Measurements from ENCODE around the gene KLHDC7B. TPM values are rescaled to one million over a fixed set of nuclear protein-coding genes. Genes with fewer than 3 reads are reported as not detected.
A peak's percentile ranks its signal among the peaks of the same experiment; 100 is the strongest.

Gene KLHDC7B
- total RNA-seq, 1 donor from 2014 or later = 5.2 TPM

DNA sequence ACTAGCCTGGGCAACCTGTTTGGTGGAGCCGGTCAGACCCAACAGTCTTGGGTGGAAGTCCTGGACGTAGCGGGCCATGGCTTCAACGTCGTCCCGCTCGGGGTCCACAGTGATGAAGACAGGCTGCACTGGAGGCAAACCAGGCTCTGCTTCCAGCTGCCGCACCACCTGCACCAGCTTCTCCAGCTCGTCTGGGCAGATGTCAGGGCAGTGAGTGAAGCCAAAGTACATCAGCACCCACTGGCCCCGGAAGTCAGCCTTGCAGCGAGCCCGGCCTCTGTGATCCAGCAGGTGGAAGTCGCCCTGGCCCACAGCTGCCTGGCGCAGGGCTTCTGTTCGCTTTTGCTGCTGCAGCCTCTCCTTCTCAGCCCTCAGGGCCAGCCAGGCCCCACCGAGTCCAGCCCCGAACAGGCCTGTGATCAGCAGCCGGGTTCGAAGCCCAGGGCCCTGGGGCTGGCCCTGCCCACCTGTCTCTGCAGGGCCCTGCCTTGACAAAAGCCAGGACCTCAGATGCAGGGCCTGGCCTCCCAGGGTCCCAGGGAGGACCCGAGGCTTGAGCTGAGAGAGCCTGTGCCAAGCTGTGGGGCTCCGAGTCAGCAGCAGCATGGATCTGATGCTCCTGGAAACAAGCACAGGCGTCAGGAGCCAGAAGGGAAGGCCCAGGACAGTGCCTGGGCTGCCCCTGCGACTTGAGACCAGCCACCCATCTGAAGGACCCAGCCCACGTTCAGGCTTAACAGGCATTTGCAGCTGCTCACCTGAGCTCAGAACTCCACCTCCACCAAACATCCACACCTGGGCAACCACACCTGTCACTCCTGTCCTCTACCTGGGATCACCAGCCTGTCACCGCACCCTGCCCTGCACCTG lies 21.7 kb upstream of the KLHDC7B start:
- intact Hi-C loops (cut with micrococcal nuclease) = no loop called here
- Mint-ChIP-seq H3K9me3 (no peaks in the 10 kb centered on the region), H3K4me1 (peaks cover 32% of the 10 kb centered on the region)

DNA sequence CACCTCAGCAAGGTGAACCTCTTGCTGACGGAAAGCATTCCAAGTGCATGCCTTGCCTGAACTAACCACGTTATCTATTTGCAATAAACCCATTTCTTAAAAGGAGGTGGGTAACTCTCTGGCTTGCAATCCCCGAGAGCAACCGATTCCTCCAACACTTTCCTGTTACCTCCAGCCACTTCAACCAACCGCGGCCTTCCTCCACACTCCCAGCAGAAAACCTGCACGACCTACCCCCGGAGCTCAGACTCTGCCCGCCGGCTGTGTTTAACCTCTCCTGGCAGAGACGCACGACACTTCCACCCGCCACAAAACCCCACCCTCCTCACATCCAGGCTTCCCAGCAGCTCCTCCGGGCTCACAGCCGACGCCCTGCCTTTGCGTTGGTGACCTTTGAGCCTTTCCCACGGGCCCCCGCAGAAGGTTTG lies 21.0 kb upstream of the KLHDC7B start:
- peaks cover 41% of the 10 kb centered on the region for H3K36me3 Mint-ChIP-seq (ENCODE audit: low read depth)
- no peaks in the 10 kb centered on the region for H3K9me3 Mint-ChIP-seq
- CTCF ChIA-PET = interaction anchor here (1.2 to 2.1 kb wide), 9 partner anchors 16 to 283 kb away, joined by 4 to 40 read pairs (median 13); partner anchors contain the start of genes HDAC10, LMF2, NCAPH2 and SYCE3
- intact Hi-C loops (cut with micrococcal nuclease) = loop anchor here (1.0 to 5.0 kb wide), 7 partner anchors 16 to 597 kb away; partner anchors contain the start of genes CHKB, NCAPH2, SBF1 and TUBGCP6
- DNase-seq (no peak), ATAC-seq (ENCODE audit: low read depth) (no peak)
- H3K27me3 Mint-ChIP-seq = no peaks in the 10 kb centered on the region
- POLR2A ChIA-PET = interaction anchor here (1.0 to 13.6 kb wide), 16 partner anchors 10 to 337 kb away, joined by 3 to 946 read pairs (median 16); partner anchors contain the start of genes CHKB, KLHDC7B, LMF2 and NCAPH2
- TF ChIP-seq, protein P1, sequence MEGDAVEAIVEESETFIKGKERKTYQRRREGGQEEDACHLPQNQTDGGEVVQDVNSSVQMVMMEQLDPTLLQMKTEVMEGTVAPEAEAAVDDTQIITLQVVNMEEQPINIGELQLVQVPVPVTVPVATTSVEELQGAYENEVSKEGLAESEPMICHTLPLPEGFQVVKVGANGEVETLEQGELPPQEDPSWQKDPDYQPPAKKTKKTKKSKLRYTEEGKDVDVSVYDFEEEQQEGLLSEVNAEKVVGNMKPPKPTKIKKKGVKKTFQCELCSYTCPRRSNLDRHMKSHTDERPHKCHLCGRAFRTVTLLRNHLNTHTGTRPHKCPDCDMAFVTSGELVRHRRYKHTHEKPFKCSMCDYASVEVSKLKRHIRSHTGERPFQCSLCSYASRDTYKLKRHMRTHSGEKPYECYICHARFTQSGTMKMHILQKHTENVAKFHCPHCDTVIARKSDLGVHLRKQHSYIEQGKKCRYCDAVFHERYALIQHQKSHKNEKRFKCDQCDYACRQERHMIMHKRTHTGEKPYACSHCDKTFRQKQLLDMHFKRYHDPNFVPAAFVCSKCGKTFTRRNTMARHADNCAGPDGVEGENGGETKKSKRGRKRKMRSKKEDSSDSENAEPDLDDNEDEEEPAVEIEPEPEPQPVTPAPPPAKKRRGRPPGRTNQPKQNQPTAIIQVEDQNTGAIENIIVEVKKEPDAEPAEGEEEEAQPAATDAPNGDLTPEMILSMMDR (IDR thresholded peaks at IDR 0.05) = no peak
- H3K27ac Mint-ChIP-seq = peak overlapping the region; percentile 75
- peak overlapping the region; percentile 81 for H3K4me3 Mint-ChIP-seq
- H3K4me1 Mint-ChIP-seq = peaks cover 33% of the 10 kb centered on the region

More for the DNA sequence above, 21.7 kb upstream of the KLHDC7B start:
- no peaks in the 10 kb centered on the region for H3K27me3 Mint-ChIP-seq
- H3K4me3 Mint-ChIP-seq = peak overlapping the region; percentile 81
- POLR2A ChIA-PET = interaction anchor here (0.5 to 13.6 kb wide), 14 partner anchors 9 to 337 kb away, joined by 3 to 946 read pairs (median 28); partner anchors contain the start of genes CHKB, KLHDC7B, LMF2 and NCAPH2
- TF ChIP-seq, protein P1 (IDR thresholded peaks at IDR 0.05) = no peak
- ATAC-seq (ENCODE audit: low read depth) = no peak
- CTCF ChIA-PET = interaction anchor here (1.6 to 2.1 kb wide), 2 partner anchors 16 to 39 kb away, joined by 3 to 36 read pairs; partner anchors contain the start of genes LMF2, NCAPH2 and SYCE3
- H3K27ac Mint-ChIP-seq = peak overlapping the region; percentile 75
- DNase-seq = no peak
- peaks cover 45% of the 10 kb centered on the region for H3K36me3 Mint-ChIP-seq (ENCODE audit: low read depth)

DNA sequence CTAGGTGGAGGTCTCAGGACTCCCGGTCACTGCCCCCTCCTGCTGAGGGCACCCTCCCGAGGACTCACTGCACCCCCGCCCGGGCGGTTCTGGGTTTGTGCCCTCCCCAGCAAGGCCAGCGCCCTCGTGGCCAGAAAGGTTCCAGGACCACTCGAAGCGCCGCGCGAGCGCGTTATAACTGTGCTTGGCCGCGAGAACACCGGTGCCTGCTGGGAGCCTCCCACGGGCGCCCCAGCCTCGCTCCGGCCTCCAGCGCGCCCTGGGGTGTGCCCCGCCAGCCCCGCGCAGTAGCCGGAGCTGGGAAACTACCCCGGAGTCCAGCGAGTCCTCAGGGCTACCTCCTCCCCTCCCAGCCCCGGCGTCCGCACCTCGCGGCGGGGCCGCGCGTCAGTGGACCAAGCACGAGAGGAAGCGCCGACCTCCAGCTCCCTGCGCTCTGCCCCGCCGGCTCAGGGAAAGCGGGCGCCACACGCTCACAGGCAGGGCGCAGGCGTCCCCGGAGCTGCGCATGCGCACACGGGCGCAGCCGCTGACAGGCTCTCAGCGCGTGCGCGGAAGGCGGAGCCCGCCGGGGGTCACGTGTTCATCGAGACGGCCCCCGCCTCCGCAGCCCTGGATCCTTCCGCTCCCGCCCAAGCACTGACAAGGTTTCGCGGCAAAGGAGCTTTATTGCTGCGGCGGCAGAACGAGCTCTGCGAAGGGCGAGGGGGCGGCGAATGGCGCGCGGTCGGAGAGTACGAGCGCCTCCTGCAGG lies 20.4 kb upstream of the KLHDC7B start, which contains the start of gene SCO2:
SCO2 (minus strand) TSS at position 495 of the 754 bp plus-strand sequence. CDS start 1,187 bp downstream, outside the sequence.
- H3K27ac Mint-ChIP-seq = peak within 1 kb of the TSS; percentile 90
- CTCF ChIA-PET = interaction anchor here (0.7 to 2.1 kb wide), 36 partner anchors 9 to 600 kb away, joined by 3 to 46 read pairs (median 6); partner anchors contain the start of genes CHKB, CPT1B, HDAC10 and KLHDC7B
- TF ChIP-seq, protein P1 (IDR thresholded peaks at IDR 0.05) = no peak

DNA sequence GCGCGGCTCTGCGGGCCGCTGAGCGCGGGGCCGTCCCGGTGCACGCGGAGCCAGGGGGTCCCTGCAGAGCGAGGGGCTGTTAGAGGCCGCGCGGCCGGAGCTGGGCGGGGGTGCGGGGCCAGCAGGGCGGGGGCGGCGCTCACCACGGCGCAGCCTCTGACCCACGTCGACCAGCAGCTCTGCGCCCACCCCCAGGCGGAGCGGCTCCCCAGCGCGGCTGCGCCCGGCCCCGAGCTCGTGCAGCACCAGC lies 19.9 kb upstream of the KLHDC7B start:
- POLR2A ChIA-PET = interaction anchor here (0.6 to 13.6 kb wide), 37 partner anchors 9 to 601 kb away, joined by 3 to 946 read pairs (median 5); partner anchors contain the start of genes ADM2, ARSA, CHKB and HDAC10
- no peak for DNase-seq
- Mint-ChIP-seq H3K4me1 (peaks cover 33% of the 10 kb centered on the region), H3K27me3 (no peaks in the 10 kb centered on the region), H3K36me3 (ENCODE audit: low read depth) (peaks cover 38% of the 10 kb centered on the region), H3K9me3 (no peaks in the 10 kb centered on the region), H3K4me3 (peak overlapping the region; percentile 81), H3K27ac (peak overlapping the region; percentile 59)
- no peak for ATAC-seq (ENCODE audit: low read depth)
- CTCF ChIA-PET = interaction anchor here (0.7 to 2.1 kb wide), 36 partner anchors 9 to 600 kb away, joined by 3 to 46 read pairs (median 6); partner anchors contain the start of genes CHKB, CPT1B, HDAC10 and KLHDC7B
- intact Hi-C loops (cut with micrococcal nuclease) = loop anchor here (1.0 to 5.0 kb wide), 10 partner anchors 17 to 598 kb away; partner anchors contain the start of genes CHKB, NCAPH2, SBF1 and SYCE3
- TF ChIP-seq, protein P1 (IDR thresholded peaks at IDR 0.05) = no peak

More for the DNA sequence above, 20.4 kb upstream of the KLHDC7B start, which contains the start of gene SCO2:
- peaks cover 38% of the 10 kb centered on the region for H3K36me3 Mint-ChIP-seq (ENCODE audit: low read depth)
- POLR2A ChIA-PET = interaction anchor here (0.6 to 13.6 kb wide), 38 partner anchors 9 to 600 kb away, joined by 3 to 946 read pairs (median 5); partner anchors contain the start of genes ADM2, ARSA, CHKB and HDAC10
- peak within 1 kb of the TSS; percentile 84 for H3K4me3 Mint-ChIP-seq
- DNase-seq = peak; percentile 97
- intact Hi-C loops (cut with micrococcal nuclease) = loop anchor here (1.0 to 5.0 kb wide), 7 partner anchors 17 to 598 kb away; partner anchors contain the start of genes CHKB, NCAPH2, SBF1 and TUBGCP6
- ATAC-seq (ENCODE audit: low read depth) = peak; percentile 52
- no peaks in the 10 kb centered on the region for H3K9me3 Mint-ChIP-seq
- peaks cover 33% of the 10 kb centered on the region for H3K4me1 Mint-ChIP-seq
- H3K27me3 Mint-ChIP-seq = no peaks in the 10 kb centered on the region
